ENCODE results near the gene RYR2.

Gene RYR2

GRCh38 chr1:237756304-237756967 lies 714.5 kb downstream of the RYR2 start:
- DNase-seq = no peak

- DNase-seq = no peak
These were observed 717.4 kb downstream of the RYR2 start for GRCh38 chr1:237759377-237759776.

GRCh38 chr1:237760951-237761350 lies 719.0 kb downstream of the RYR2 start:
- no peak for DNase-seq

GRCh38 chr1:237763137-237763536 lies 721.2 kb downstream of the RYR2 start:
- DNase-seq = no peak

- DNase-seq = no peak
These were observed 721.8 kb downstream of the RYR2 start for GRCh38 chr1:237763751-237764150.

- no peak for DNase-seq
These were observed 727.9 kb downstream of the RYR2 start for GRCh38 chr1:237769916-237770315.

GRCh38 chr1:237772009-237772408 lies 730.0 kb downstream of the RYR2 start:
- DNase-seq = no peak

- DNase-seq = no peak
These were observed 732.3 kb downstream of the RYR2 start for GRCh38 chr1:237774246-237774645.

GRCh38 chr1:237779356-237779755 lies 737.4 kb downstream of the RYR2 start:
- no peak for DNase-seq

GRCh38 chr1:237786066-237786719 lies 744.2 kb downstream of the RYR2 start:
- no peak for DNase-seq

GRCh38 chr1:237788069-237788468 lies 746.1 kb downstream of the RYR2 start:
- no peak for DNase-seq

- DNase-seq = no peak
These were observed 747.6 kb downstream of the RYR2 start for GRCh38 chr1:237789619-237790018.

GRCh38 chr1:237791592-237791991 lies 749.6 kb downstream of the RYR2 start:
- DNase-seq = no peak

GRCh38 chr1:237792149-237792548 lies 750.2 kb downstream of the RYR2 start:
- no peak for DNase-seq

GRCh38 chr1:237792726-237793125 lies 750.7 kb downstream of the RYR2 start:
- DNase-seq = no peak

GRCh38 chr1:237794071-237794470 lies 752.1 kb downstream of the RYR2 start:
- DNase-seq = no peak

- no peak for DNase-seq
These were observed 753.6 kb downstream of the RYR2 start for GRCh38 chr1:237795558-237795957.

GRCh38 chr1:237799762-237800474 lies 757.9 kb downstream of the RYR2 start:
- DNase-seq = peak; percentile 25 to 45

GRCh38 chr1:237804516-237804915 lies 762.5 kb downstream of the RYR2 start:
- no peak for DNase-seq

GRCh38 chr1:237809099-237809498 lies 767.1 kb downstream of the RYR2 start:
- no peak for DNase-seq

- DNase-seq = no peak
These were observed 769.6 kb downstream of the RYR2 start for GRCh38 chr1:237811633-237812032.

- DNase-seq = no peak
These were observed 770.1 kb downstream of the RYR2 start for GRCh38 chr1:237812061-237812460.

- no peak for DNase-seq
These were observed 772.4 kb downstream of the RYR2 start for GRCh38 chr1:237814319-237814924.

- no peak for DNase-seq
These were observed 775.3 kb downstream of the RYR2 start for GRCh38 chr1:237817277-237817676.

Measured in SW 1271 (cell line).